NCI-H82 (cell line): ENCODE results near the gene SLC11A1.

Source experiments
- DNase-seq: peaks from one replicate; lab custom pipeline; 2025; lab: John Stamatoyannopoulos, UW

The SLC11A1 gene

DNA sequence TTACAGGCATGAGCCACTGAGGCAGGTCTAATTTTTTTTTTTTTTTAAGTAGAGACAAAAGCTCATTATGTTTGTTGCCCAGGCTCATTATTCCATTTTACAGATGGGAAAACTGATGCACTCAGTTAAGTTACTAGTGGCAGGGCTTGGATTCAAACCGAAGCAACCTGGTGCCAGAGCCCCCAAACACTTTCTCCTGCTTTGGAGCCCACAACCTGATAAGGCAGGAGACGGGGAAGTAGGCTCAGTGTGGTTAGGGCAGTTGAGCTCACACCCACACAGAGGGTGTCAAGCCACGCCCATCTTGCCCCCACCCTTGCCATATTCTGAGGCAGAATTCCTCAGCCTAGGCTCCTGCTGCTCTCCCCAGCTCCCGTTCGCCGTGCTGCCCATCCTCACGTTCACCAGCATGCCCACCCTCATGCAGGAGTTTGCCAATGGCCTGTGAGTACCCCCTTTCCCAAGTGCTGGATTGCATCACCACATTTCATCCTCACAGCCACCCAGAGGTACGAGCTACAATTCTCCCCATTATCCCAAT, 11.7 kb downstream of the SLC11A1 start:
- no peak for DNase-seq

- no peak for DNase-seq
Measured at GRCh38 chr2:218394298-218395089, 12.4 kb downstream of the SLC11A1 start.

- DNase-seq, result no peak
Measured at GRCh38 chr2:218395090-218395444, 13.0 kb downstream of the SLC11A1 start.

GRCh38 chr2:218395456-218395825, 13.4 kb downstream of the SLC11A1 start:
- DNase-seq, result no peak

GRCh38 chr2:218395826-218396687, 14.0 kb downstream of the SLC11A1 start:
- peak; percentile 98 for DNase-seq

- peak; percentile 55 for DNase-seq
Measured at GRCh38 chr2:218396688-218397462, 14.8 kb downstream of the SLC11A1 start.

DNA sequence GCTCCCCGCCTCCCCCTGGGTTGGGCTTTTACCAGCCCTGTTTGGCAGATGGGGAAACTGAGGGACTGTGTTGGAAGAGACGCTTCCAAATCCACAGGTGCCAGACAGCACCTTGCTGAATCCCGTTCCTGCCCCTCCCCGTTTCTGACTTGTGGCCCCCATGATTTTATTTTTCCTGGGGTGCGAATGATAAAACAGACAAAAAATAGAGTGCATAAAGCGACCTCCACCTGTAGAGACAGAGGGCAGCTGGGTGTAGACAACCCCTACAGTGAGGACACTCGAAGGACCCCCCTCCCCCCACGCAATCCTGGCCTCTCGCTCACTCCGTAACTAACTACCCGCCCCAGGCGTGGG, 15.4 kb downstream of the SLC11A1 start:
- no peak for DNase-seq

GRCh38 chr2:218397820-218398436, 15.9 kb downstream of the SLC11A1 start:
- peak; percentile 85 for DNase-seq

- DNase-seq, result peak; percentile 71
Measured at GRCh38 chr2:218398437-218399390, 16.6 kb downstream of the SLC11A1 start.

DNA sequence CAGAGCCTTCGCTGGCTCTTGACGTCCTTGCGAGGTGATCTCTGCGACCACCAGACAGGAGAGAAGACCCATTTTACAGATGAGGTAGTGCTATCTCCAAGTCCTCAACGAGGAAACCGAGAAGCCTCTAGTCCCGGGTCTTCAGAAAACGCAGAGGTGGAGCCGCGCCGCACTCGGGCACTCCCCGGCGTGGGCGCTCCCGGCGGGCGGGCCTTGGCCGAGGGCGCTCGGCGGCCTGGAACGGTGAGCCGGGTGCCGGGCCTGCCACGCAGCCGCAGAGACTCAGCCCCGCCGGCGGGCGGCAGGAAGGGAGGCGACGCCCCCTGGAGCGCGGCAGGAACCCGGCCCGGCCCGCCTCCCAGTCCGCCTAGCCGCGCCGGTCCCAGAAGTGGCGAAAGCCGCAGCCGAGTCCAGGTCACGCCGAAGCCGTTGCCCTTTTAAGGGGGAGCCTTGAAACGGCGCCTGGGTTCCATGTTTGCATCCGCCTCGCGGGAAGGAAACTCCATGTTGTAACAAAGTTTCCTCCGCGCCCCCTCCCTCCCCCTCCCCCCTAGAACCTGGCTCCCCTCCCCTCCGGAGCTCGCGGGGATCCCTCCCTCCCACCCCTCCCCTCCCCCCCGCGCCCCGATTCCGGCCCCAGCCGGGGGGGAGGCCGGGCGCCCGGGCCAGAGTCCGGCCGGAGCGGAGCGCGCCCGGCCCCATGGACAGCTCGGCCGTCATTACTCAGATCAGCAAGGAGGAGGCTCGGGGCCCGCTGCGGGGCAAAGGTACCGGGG, 17.5 kb downstream of the SLC11A1 start, which contains the start of gene CTDSP1:
Gene CTDSP1 (plus strand): TSS at position 478 of the 776 bp plus-strand sequence. CDS start 223 bp downstream, at position 701.
- peak; percentile 97 for DNase-seq

- peak; percentile 62 for DNase-seq
Measured at GRCh38 chr2:218400167-218400929, 18.3 kb downstream of the SLC11A1 start.

GRCh38 chr2:218400930-218401881, 19.1 kb downstream of the SLC11A1 start:
- no peak for DNase-seq

DNA sequence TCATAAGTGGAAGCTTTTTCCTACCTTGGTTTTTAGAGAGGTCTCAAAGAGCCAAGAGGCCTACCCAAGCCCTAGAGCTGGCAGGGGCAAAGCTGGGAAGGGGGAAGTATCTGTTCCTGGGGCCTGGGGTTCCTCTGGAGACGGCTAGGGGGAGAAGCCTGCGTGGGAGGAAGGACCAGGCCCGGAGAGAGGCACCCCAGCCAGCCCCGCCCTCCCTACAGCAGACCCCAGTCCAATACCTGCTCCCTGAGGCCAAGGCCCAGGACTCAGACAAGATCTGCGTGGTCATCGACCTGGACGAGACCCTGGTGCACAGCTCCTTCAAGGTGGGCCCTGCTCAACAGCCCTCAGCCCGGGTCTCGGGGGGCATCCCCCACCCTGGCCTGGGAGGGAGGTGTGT, 19.8 kb downstream of the SLC11A1 start:
- DNase-seq, result no peak

DNA sequence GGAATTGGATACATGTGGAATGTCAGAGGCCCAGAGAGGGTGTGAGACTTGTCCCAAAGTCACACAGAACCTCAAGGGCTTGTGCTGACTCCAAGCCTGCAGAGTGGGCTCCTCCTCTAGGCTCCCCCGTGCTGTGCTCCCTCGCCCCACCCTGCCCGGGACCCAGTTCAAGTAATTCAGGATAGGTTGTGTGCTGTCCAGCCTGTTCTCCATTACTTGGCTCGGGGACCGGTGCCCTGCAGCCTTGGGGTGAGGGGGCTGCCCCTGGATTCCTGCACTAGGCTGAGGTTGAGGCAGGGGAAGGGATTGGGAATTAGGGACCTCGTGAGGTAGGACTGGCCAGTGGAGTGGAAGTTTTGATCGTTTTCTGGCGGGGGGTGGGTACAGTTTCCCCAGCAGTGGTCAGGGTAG, 20.4 kb downstream of the SLC11A1 start:
- DNase-seq, result no peak

DNA sequence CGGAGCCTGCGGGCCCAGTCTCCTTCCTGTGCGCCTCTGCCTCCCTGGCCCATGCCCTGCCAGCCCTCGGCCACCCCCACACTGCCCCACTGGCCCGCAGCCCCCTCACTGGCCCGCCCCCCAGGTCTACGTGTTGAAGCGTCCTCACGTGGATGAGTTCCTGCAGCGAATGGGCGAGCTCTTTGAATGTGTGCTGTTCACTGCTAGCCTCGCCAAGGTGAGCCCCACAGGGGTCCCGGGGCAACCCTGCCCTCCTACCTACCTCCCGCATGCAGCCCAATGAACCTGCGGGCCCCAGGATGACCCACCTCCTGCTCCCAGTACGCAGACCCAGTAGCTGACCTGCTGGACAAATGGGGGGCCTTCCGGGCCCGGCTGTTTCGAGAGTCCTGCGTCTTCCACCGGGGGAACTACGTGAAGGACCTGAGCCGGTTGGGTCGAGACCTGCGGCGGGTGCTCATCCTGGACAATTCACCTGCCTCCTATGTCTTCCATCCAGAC, 20.9 kb downstream of the SLC11A1 start:
- DNase-seq, result no peak

GRCh38 chr2:218403810-218404209, 21.7 kb downstream of the SLC11A1 start:
- DNase-seq, result no peak

DNA sequence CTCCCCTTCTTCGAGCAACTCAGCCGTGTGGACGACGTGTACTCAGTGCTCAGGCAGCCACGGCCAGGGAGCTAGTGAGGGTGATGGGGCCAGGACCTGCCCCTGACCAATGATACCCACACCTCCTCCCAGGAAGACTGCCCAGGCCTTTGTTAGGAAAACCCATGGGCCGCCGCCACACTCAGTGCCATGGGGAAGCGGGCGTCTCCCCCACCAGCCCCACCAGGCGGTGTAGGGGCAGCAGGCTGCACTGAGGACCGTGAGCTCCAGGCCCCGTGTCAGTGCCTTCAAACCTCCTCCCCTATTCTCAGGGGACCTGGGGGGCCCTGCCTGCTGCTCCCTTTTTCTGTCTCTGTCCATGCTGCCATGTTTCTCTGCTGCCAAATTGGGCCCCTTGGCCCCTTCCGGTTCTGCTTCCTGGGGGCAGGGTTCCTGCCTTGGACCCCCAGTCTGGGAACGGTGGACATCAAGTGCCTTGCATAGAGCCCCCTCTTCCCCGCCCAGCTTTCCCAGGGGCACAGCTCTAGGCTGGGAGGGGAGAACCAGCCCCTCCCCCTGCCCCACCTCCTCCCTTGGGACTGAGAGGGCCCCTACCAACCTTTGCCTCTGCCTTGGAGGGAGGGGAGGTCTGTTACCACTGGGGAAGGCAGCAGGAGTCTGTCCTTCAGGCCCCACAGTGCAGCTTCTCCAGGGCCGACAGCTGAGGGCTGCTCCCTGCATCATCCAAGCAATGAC, 22.4 kb downstream of the SLC11A1 start:
- no peak for DNase-seq
